Measurements from ENCODE around the gene B3GNT4. TPM values are rescaled to one million over a fixed set of nuclear protein-coding genes. Genes with fewer than 3 reads are reported as not detected.

B3GNT4 gene
- total and polyA plus RNA-seq, 2 of the 13 experiments (the other 11 are each of a cell fraction or from before 2014, with no cell fraction given), result 0.04 to 0.21 TPM

GRCh38 chr12:122225683-122226365 lies 22.3 kb downstream of the B3GNT4 start, which contains the start of gene DIABLO (continued):
- TF ChIP-seq, protein P1, sequence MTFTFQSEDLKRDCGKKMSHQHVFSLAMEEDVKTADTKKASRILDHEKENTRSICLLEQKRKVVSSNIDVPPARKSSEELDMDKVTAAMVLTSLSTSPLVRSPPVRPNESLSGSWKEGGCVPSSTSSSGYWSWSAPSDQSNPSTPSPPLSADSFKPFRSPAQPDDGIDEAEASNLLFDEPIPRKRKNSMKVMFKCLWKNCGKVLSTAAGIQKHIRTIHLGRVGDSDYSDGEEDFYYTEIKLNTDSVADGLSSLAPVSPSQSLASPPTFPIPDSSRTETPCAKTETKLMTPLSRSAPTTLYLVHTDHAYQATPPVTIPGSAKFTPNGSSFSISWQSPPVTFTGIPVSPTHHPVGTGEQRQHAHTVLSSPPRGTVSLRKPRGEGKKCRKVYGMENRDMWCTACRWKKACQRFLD (CRISPR knock-in tag; IDR thresholded peaks at IDR 0.05; ENCODE audit: borderline replicate concordance), result no peak
- TF ChIP-seq, protein P2, sequence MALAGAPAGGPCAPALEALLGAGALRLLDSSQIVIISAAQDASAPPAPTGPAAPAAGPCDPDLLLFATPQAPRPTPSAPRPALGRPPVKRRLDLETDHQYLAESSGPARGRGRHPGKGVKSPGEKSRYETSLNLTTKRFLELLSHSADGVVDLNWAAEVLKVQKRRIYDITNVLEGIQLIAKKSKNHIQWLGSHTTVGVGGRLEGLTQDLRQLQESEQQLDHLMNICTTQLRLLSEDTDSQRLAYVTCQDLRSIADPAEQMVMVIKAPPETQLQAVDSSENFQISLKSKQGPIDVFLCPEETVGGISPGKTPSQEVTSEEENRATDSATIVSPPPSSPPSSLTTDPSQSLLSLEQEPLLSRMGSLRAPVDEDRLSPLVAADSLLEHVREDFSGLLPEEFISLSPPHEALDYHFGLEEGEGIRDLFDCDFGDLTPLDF (CRISPR knock-in tag; IDR thresholded peaks at IDR 0.05), result peak; percentile 83; the same call in 1 of the 2 replicates
- no peak for TF ChIP-seq SNAI1 (CRISPR knock-in tag; IDR thresholded peaks at IDR 0.05; ENCODE audit: borderline replicate concordance)
- peak; percentile 86; the same call in 1 of the 2 replicates for TF ChIP-seq SIN3B (IDR thresholded peaks at IDR 0.05; ENCODE audit: low read length)
- TF ChIP-seq CEBPG (CRISPR knock-in tag; IDR thresholded peaks at IDR 0.05), result peak; percentile 43; the same call in 1 of the 2 replicates
- TF ChIP-seq ZNF598 (CRISPR knock-in tag; IDR thresholded peaks at IDR 0.05; ENCODE audit: borderline replicate concordance), result no peak
- no peak for TF ChIP-seq HNF4G (IDR thresholded peaks at IDR 0.05; ENCODE audit: borderline replicate concordance, low read depth, low read length)
- peak; percentile 73 for TF ChIP-seq HNF4G (CRISPR knock-in tag; IDR thresholded peaks at IDR 0.05; ENCODE audit: borderline replicate concordance, low read depth)
- TF ChIP-seq GTF3A (CRISPR knock-in tag; conservative IDR thresholded peaks at IDR 0.05), result no peak
- TF ChIP-seq CHD4 (IDR thresholded peaks at IDR 0.05; ENCODE audit: borderline replicate concordance, low read length), result no peak
- peak; percentile 37; the same call in 1 of the 2 replicates for TF ChIP-seq ZNF670 (CRISPR knock-in tag; IDR thresholded peaks at IDR 0.05; ENCODE audit: borderline replicate concordance)
- no peak for TF ChIP-seq BORCS8-MEF2B (CRISPR knock-in tag; IDR thresholded peaks at IDR 0.05)
- TF ChIP-seq ZNF773 (CRISPR knock-in tag; IDR thresholded peaks at IDR 0.05; ENCODE audit: borderline replicate concordance), result no peak

Data from HepG2 (cell line).